ENCODE measurements around the gene VPS9D1.

Gene VPS9D1, protein sequence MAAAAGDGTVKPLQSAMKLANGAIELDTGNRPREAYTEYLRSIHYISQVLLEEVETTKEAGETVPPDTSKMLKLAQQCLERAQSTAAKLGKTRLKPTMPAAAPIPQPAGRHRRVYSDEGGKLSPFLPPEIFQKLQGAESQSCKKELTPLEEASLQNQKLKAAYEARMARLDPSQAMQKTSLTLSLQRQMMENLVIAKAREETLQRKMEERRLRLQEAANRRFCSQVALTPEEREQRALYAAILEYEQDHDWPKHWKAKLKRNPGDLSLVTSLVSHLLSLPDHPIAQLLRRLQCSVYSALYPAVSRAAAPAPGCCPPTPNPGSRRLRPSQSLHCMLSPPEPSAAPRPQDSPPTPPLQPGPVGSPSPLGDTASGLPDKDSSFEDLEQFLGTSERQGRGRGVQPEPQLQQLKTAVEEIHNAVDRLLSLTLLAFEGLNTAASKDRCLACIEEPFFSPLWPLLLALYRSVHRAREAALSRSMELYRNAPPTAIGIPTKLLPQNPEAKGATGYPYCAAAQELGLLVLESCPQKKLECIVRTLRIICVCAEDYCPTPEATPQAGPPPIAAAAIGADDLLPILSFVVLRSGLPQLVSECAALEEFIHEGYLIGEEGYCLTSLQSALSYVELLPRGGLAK

DNA sequence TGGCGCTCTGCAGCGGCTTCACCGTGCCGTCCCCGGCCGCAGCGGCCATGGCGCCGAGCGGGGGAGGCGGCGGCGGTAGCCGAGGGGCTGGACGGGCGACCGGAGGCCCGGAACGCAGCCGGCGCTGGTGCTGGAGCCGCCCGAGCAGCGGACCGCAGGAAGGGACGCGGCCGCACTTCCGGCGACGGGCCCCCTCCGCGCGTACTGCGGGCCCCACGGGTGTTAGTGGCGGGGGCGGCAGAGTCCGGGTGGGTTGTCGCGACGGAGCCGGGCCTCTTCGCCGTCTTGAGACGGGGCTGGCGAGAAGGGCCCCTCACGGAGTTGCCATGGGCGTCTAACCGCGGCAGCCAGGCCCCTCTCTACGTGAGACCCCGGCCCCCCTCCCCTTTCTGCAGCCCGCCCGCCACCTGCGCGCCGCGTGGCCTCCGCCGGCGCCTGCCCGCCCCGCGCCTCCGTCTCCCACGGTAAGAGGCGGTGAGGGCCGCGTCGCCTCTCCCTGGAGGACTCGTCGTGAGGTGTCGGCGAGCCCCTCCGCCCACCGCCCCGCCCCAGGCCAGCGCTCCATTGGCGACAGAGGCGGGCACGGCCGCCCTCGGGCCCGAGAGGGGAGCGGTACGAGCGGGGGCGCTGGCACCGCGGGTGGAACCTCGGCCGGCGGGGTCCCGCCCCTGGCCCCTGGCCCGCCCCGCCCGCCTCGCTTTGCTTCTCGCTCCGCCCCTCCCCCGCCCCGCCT, at the start of gene VPS9D1, which contains the start of gene ZNF276:
TSS of gene VPS9D1 (minus strand) at position 86 of the 733 bp plus-strand sequence. CDS start at position 49, 37 bp downstream.
TSS of gene ZNF276 (plus strand) at position 725 of the 733 bp plus-strand sequence. CDS start 104 bp downstream, outside the sequence.
- DNase-seq (ENCODE audit: low read depth): peak; percentile 81

DNA sequence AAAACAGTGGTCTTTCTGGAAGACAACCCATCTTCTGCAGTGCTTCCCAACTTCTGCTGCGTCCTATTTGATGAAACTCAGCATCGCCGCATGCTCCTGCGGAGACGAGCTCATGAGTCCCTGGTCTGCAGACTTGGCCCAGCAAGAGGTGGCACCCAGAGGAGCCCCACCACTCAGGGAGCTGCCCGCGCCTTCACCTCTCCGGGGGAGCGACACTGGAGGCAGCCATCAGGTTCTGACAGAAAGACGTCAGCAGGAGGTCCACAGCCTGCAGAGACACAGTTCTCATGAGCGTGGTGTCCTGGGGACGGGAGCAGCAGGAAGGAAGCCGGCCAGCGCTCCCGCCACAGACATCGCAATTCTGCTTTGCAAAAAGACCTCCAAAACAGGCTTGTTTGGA, 49.7 kb upstream of the VPS9D1 start:
- no peak for DNase-seq (ENCODE audit: low read depth)

DNA sequence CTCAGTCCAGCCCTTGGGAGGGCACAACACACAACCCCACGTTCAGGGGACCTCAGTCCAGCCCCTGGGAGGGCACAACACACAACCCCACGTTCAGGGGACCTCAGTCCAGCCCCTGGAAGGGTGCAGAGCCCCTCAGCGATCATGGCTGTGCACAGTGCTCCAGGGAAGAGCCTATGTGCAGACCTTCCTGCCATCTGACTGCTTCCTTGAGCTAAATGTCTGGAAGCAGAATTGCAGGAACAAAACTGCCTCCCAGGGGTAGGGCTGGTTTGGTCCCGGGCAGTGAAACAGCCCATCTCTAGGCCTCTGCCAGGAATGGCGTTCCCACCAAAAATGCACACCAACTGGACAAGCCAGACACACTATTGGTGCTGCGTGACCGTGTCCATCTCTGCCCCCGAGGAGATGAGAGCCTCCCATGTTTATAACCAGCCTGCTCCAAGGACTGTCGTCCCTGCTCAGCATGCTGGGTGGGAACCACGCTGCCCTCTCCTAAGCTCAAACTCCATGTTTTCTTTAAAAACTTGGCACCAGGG, 44.7 kb upstream of the VPS9D1 start:
- no peak for DNase-seq (ENCODE audit: low read depth)

DNA sequence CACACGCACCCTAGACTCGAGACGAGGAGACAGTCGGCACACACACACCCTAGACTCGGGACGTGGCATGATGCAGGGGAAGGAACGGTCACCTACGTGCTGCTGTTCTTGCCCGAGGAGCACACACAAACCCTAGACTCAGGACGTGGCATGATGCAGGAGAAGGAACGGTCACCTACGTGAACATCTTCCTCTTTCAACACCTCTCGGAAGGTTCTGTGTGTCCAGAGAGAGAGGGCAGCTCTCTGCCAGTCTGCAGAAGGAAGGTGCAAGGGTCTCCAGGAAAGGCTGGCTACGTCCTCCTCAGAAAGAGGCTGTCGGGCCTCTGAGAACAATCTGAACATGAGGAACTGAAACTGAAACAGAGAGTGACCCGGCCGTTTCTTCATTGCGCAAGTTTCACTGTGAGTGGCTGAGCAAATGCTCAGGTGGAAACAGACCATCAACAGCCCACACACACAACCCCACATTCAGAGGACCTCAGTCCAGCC, 44.1 kb upstream of the VPS9D1 start:
- DNase-seq (ENCODE audit: low read depth): peak; percentile 65

DNA sequence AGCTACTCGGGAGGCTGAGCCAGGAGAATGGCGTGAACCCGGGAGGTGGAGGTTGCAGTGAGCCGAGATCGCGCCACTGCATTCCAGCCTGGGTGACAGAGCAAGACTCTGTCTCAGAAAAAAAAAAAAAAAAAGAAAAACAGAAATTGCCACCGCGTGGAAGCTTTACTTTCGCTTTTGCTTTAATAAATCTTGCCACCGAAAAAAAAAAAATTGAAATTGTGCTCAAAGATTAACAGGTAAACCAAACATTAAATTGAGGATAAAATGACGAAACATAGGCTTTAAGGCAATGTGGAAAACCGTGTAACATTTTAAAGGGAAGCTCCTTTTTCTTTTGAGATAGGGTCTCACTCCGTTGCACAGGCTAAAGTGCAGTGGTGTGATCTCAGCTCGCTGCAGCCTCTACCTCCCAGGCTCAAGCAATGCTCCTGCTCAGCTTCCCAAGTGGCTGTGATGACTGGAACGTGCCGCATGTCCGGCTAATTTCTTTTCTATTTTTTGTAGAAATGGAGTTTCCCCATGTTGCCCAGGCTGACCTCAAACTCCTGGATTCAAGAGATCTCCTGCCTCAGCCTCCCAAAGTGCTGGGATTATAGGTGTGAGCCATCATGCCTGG, 40.7 kb upstream of the VPS9D1 start:
- no peak for DNase-seq (ENCODE audit: low read depth)

DNA sequence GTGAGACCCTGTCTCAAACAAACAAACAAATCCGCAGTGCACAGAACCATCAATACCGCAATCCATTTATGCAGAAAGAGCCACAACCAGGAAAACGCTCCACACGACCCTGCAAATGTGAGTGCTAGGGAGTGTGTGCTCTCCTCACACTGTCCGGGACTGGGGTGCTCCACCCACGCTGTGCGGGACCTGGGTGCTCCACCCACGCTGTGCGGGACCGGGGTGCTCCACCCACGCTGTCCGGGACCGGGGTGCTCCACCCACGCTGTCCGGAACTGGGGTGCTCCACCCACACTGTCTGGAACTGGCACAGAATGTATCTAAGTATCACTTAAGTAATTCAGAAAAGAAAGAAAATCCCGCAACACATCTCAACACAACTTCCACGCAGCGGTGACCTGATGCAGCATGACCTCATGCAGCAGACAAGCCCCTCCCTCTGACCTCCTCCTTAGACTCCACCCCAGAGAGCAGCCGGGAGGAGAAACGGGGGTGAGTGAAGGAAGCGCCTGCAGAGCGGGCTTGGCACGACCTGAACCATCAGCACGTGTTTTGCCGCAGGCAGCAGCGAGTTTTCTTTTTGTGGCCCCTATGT, 39.1 kb upstream of the VPS9D1 start:
- DNase-seq (ENCODE audit: low read depth): no peak

DNA sequence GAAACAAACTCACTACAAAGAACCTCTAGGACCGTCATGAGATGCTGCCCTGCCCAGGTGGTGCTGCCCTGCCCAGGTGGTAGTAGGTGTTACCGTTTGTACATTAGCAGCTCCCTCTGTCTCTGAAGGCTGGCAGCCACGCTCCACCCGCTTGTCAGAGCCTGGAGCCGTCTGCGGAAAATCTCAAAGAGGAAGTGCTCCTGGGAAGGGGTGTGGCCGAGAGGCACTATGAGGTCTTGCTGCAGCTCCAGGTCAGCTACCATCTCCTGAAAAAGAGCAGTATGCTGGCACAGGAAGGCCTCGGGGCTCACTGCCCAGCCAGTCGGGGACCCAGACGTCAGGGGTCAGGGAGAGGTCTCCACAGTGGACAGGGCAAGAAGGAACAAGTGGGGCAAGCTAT, 28.9 kb upstream of the VPS9D1 start:
- DNase-seq (ENCODE audit: low read depth): no peak

DNA sequence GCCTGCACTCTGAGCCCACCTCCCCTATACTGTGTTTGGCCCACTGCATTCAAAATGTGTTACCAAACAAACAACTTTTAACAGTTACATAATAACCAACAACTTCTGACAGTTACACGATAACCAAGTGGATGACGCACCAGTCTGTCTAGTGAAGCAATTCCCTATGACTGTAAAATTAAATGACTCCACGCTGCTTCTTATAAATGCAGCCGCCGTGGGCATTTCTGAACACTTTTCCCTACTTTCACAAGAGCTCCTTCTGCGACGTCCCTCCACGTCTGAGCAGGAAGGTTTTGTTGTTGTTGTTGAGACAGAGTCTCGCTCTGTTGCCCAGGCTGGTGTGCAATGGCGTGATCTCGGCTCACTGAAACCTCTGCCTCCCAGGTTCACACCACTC, 28.2 kb upstream of the VPS9D1 start:
- no peak for DNase-seq (ENCODE audit: low read depth)

DNA sequence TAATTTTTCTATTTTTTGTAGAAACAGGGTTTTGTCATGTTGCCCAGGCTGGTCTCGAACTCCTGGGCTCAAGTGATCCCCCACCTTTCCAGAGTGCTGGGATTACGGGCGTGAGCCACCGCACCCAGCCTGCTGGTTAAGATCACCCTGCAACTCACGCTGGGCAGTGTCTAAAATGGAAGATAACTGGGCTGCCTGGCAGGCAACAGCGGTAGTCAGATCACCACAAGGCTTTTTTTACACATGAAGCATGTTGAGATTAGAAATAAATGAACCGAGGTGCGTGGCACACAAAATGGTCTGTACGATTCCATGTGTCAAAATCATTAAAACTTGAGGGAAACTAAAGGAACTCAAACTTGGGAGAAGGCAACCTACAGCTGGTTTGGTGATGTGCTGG, 27.4 kb upstream of the VPS9D1 start:
- no peak for DNase-seq (ENCODE audit: low read depth)

DNA sequence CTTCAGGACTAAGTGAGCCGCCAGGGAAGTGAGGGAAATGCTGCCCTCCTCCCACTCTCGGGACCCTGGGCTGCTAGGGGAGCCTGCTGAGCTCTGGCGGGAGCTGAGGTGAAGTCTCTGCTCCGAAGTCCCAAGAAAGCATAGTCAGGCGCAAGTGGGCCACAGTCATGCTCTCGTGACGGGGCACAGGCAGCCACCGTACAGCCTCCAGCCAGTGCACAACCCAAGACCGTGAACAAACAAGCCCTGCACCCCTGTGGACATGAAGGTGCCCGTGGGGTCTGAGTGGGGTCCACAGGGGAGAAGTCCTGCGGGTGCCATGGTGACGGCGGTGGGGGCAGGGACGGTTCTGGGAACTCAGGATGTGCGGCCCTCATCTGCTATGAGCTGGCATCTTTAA, 25.3 kb upstream of the VPS9D1 start:
- DNase-seq (ENCODE audit: low read depth): no peak

DNA sequence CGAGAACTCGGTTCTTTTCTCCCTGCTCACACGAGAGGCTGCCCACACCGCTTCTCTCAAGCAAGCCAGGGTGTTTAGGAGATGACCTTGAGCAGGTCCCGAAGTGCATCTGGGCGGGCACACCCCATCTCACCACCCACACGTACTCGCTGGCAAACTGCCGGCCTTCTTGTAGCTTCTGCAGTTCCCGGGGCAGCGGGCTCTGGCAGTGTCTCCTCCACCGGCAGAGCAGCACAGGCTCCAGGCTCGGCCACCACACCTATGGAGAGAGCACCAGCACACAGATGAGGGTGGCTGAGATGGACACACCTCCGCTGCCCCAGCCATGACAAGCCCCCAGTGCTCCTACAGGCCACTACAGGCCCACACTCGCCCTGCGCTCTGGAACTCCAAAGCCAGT, 24.1 kb upstream of the VPS9D1 start:
- DNase-seq (ENCODE audit: low read depth): no peak

DNA sequence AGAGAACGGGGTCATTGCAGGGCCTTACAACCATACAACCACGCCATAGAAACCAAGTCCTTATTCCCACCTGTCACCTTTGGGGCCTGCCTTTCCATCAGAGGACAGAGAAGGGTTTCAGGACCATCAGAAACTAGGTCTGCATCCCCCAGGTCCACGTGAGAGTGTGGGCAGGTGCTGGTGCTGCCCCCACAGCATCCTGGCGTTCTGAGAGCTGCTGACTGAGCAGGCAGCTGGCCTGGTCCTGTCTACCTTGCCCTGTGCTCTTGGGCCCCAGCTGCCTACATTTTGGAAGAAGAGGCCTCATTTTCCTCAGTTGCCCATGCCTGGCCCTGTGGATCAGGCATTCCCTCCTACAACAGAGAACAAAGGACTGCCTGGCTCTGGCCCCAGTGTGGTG, 22.2 kb upstream of the VPS9D1 start:
- no peak for DNase-seq (ENCODE audit: low read depth)

DNA sequence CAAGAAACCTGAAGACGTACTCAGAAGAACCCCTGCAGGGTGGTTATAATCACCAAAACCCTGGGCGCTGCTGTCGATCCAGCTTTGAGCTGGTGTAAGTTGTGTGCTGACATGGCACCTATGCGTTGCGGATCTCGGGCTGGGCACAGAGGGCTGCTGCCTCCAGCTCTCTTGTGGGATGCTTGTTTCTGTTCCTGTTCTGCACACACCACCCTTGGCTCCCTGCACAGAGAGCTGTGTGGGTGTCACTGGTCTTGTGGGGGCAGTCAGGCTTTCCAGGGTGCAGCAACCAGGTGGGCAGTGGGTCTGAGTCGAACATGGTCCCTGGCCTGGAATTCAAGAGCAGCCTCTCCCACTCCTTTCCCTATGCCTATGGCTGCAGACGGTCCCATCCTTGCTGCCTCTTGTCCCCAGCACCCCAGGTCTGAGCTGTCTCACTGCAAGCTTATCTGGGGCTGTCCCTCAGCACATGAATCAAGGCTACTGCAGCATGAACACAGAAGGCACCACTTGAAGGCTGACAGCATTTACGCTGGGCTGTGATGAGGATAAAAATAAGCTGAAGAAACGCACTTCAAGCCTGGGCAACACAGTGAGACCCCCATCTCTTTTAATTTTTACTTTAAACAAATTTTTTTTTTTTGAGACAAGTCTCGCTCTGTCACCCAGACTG, 20.8 kb upstream of the VPS9D1 start:
- no peak for DNase-seq (ENCODE audit: low read depth)

DNA sequence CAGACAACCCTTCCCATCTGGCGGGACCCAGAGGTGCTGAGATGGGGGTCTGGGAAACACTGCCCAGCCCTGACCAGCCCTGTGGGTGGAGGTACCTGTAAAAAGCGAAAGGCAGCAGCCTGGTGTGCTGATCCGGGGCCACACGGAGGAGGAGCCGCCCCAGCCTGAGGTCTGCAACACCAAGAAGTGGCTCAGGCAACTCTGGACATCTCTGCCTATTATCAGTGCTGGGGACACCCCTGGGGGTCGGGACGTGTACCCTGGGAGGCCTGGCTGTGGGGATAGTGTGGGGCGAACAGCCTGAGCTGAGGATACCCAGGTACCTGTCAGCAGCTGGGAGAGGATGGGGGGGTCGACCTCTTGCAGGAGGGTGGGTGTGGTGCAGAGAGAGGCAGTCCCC, 18.7 kb upstream of the VPS9D1 start:
- DNase-seq (ENCODE audit: low read depth): no peak

DNA sequence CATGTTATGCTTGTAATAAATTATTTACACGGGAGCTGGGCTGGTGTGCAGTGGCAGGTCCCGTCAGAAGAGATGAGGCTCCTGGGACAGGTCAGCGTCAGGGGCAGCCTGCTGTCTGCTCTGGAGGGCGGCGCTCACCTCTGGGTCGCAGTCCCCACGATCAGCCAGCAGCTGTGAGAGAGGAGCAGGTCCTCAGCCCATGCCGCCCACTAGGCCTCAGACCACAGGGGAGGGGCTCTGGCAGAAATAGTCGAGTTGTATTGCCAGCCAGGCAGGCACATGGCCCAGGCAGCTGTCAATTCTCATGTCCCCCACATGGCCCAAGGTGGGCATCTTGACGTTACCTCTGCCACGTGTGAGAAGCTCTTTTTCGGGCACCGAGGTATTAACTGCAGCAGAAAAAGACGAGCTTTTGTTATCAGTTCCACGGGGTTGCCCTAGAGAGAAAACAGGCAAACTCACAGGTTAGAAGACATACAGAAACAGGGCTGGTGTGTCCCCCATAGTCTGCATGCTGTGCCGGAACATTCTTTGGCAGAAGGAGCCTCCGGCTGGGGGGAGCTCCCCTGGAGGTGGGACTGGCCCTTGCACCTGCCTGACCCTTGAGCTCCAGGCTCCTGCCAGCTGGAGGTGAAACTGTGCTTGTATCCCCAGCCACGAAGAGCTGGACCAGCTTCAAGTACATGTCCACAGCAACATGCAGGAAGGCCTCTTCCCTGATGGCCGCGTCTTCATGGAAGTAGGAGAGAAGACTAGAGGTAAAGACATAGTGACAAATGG, 18.0 kb upstream of the VPS9D1 start:
- no peak for DNase-seq (ENCODE audit: low read depth)

DNA sequence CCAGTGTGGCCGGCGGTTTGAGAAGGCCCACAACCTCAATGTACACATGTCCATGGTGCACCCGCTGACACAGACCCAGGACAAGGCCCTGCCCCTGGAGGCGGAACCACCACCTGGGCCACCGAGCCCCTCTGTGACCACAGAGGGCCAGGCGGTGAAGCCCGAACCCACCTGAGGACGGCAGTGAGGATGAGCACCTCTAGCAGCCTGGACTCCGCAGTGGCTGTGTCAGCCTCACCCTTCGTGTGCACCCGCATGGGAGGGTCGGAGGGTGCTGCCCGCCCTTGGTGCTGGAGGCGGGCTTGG, 17.3 kb upstream of the VPS9D1 start:
- no peak for DNase-seq (ENCODE audit: low read depth)

DNA sequence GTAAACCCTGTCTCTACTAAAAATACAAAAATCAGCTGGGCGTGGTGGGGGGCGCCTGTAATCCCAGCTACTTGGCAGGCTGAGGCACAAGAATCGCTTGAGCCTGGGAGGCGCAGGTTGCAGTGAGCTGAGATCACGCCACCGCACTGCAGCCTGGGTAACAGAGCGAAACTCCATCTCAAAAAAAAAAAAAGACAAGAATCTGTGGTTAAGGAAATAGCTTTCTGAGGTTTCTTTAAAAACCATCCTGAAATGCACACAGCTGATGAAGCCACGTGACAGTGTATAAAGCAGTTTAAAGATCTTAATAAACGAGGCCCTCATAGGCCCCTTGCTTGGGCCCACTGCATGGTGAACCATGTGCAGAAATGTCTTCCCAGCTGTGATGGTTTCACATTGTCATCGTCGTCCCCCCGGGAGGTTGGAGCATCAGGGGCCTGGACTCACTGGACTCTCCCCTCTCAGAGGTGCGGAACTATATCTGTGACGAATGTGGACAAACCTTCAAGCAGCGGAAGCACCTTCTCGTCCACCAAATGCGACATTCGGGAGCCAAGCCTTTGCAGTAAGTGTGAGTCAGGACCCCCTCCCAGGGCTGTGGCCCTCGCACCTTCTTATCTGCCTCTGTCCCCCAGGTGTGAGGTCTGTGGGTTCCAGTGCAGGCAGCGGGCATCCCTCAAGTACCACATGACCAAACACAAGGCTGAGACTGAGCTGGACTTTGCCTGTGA, 16.8 kb upstream of the VPS9D1 start:
- DNase-seq (ENCODE audit: low read depth): no peak

DNA sequence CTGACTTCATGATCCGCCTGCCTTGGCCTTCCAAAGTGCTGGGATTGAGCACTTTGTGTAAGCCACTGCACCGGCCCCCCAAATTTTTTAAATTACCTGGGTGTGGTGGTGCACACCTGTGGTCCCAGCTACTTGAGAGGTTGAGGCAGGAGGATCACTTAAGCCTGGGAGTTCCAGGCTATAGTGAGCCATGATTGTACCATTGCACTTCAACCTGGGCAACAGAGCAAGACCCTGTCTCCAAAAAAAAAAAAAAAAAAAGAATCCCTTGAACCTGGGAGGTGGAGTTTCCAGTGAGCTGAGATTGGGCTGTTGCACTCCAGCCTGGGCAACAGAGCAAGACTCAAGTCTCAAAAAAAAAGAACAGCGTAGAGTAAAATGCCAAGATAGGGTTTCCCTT, 15.9 kb upstream of the VPS9D1 start:
- DNase-seq (ENCODE audit: low read depth): no peak

DNA sequence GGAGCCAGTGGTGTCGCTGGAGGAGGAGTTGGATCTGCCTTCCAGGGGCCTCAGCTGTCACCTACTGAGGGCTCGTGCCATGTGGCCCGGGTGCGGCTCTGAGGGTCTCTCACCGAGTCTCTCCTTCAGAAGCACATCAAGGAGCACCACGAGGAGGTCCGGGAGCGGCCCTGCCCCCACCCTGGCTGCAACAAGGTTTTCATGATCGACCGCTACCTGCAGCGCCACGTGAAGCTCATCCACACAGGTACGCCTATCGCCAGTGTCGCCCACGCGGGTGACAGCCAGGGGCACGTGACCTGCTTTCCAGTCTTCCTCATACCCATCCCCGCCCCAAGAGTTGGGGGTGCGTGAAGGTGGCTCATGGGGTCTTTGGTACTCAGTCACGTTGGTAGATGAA, 13.1 kb upstream of the VPS9D1 start:
- no peak for DNase-seq (ENCODE audit: low read depth)

DNA sequence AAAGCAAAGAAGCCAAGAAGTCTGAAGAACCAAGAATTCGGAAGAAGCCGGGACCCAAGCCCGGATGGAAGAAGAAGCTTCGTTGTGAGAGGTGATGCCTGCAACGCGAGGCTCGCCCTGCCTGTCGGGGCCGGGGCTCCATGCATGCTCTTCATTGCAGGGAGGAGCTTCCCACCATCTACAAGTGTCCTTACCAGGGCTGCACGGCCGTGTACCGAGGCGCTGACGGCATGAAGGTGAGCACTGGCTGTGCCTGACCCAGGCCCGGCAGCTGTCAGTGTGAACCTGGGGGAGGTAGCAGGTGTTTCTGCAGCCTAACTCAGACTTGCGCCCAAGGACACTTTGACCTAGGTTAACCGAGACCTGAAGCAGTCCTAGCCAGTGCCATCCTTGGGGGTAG, 12.6 kb upstream of the VPS9D1 start:
- DNase-seq (ENCODE audit: low read depth): no peak

All from iris pigment epithelial cell (primary cell).